Fibroblast of lung (primary cell): ENCODE data around the gene RUFY3. TPM values are rescaled to one million over a fixed set of nuclear protein-coding genes. Genes with fewer than 3 reads are reported as not detected.
A peak's percentile ranks its signal among the peaks of the same experiment; 100 is the strongest.

Experiments
- DNase-seq, 2 donors: peaks; one replicate each; pipeline versions ENCODE4 v3.0.0 to v3.0.0-alpha.2; 2010; ENCODE audit warnings: low read depth in 2 of 2
- H2AFZ ChIP-seq: 2 replicates; pipeline ENCODE4 v1.5.1; 2012; ENCODE audit warnings: low read length, control low read depth, inconsistent platforms
- H3K27ac ChIP-seq: 2 replicates; pipeline ENCODE4 v1.5.1; 2011; ENCODE audit warnings: low read length, control low read depth; ENCODE audit not compliant: insufficient read depth
- H3K27me3 ChIP-seq: 2 replicates; pipeline ENCODE4 v1.5.1; 2011; ENCODE audit warnings: mild to moderate bottlenecking, low read length; ENCODE audit not compliant: control insufficient read depth, insufficient read depth
- H3K36me3 ChIP-seq: 2 replicates; pipeline ENCODE4 v1.5.1; 2011; ENCODE audit warnings: low read length; ENCODE audit not compliant: control insufficient read depth, insufficient read depth
- H3K4me1 ChIP-seq: 2 replicates; pipeline ENCODE4 v1.5.1; 2011; ENCODE audit warnings: low read length; ENCODE audit not compliant: control insufficient read depth, insufficient read depth; ENCODE audit errors: extremely low read depth
- H3K4me2 ChIP-seq: 2 replicates; pipeline ENCODE4 v1.5.1; 2011; ENCODE audit warnings: low read length, control low read depth; ENCODE audit not compliant: insufficient read depth; ENCODE audit errors: extremely low read depth
- H3K4me3 ChIP-seq, 4 experiments: fragments of 200-600 bp in 1 of 4; sonication (generic) in 1 of 4; replicated peaks in 1 of 4; 2 replicates each; pipeline ENCODE4 v1.5.1; 2011 to 2016; ENCODE audit warnings: low read length in 4 of 4, low read depth in 3 of 4, mild to moderate bottlenecking in 3 of 4, control low read depth in 2 of 4, inconsistent platforms in 1 of 4, mixed read lengths in 1 of 4; ENCODE audit not compliant: insufficient read depth in 1 of 4; ENCODE audit errors: control extremely low read depth in 1 of 4
- H3K79me2 ChIP-seq: 2 replicates; pipeline ENCODE4 v1.5.1; 2012; ENCODE audit warnings: mild to moderate bottlenecking, low read length, inconsistent platforms; ENCODE audit not compliant: control insufficient read depth, insufficient read depth
- H3K9ac ChIP-seq: 2 replicates; pipeline ENCODE4 v1.5.1; 2011; ENCODE audit warnings: mild to moderate bottlenecking, low read length, control low read depth; ENCODE audit not compliant: insufficient read depth
- H3K9me3 ChIP-seq: 2 replicates; pipeline ENCODE4 v1.5.1; 2012; ENCODE audit warnings: low read depth, low read length; ENCODE audit not compliant: control insufficient read depth, insufficient read depth
- H4K20me1 ChIP-seq: 2 replicates; pipeline ENCODE4 v1.5.1; 2011; ENCODE audit warnings: low read length; ENCODE audit not compliant: control insufficient read depth, insufficient read depth; ENCODE audit errors: extremely low read depth
- CTCF ChIP-seq, 2 donors: IDR thresholded peaks in 1 of 2; conservative IDR thresholded peaks in 1 of 2; 1 replicate in 1 of 2; 2 replicates in 1 of 2; pipeline ENCODE4 v1.5.1; 2011 to 2012; ENCODE audit warnings: low read length in 2 of 2, control low read depth in 1 of 2, inconsistent platforms in 1 of 2, low read depth in 1 of 2, mild to moderate bottlenecking in 1 of 2
- EZH2 ChIP-seq: IDR thresholded peaks from 2 replicates; pipeline ENCODE4 v1.5.1; 2012; ENCODE audit warnings: low read length, control low read depth, mild to moderate bottlenecking; ENCODE audit errors: missing control alignments
- polyA plus RNA-seq, 2 donors: library from polyadenylated mRNA; depleted of rRNA in 1 of 2; stranded (reverse) in 1 of 2; unstranded in 1 of 2; fragments of >200 nt; gene quantifications; 2 replicates each; pipeline ENCODE4 v1.2.1, GENCODE V29; 2011 to 2012; ENCODE audit warnings: missing spikeins in 1 of 2
- total RNA-seq: library from RNA; depleted of rRNA; stranded (reverse); fragments of >200 nt; gene quantifications from 2 replicates; pipeline ENCODE4 v1.2.1, GENCODE V29; 2014

The RUFY3 gene
- total and polyA plus RNA-seq, 2 donors (not counting 1 experiment from before 2014, with no cell fraction given), result 36.3 to 97.8 TPM

- H3K27ac ChIP-seq, result no peak overlapping the region
- TF ChIP-seq EZH2 (no peak), CTCF (conservative IDR thresholded peaks at IDR 0.05 in 1 of 2, IDR thresholded peaks at IDR 0.05 in 1 of 2; ENCODE audit: low read depth in 1 of 2, low read length in 2 of 2) (no peak)
Observed at GRCh38 chr4:70849291-70849690, 127.5 kb downstream of the RUFY3 start.

GRCh38 chr4:70855464-70855863 lies 133.7 kb downstream of the RUFY3 start:
- Histone ChIP-seq H3K4me2 (no peak overlapping the region), H3K36me3 (no peaks in the 10 kb centered on the region), H4K20me1 (no peaks in the 10 kb centered on the region), H3K4me3 (no peak overlapping the region), H2AFZ (no peak overlapping the region), H3K9ac (no peak overlapping the region), H3K9me3 (no peaks in the 10 kb centered on the region), H3K27ac (no peak overlapping the region), H3K79me2 (no peaks in the 10 kb centered on the region), H3K4me1 (no peaks in the 10 kb centered on the region), H3K27me3 (no peaks in the 10 kb centered on the region)
- no peak for TF ChIP-seq CTCF (conservative IDR thresholded peaks at IDR 0.05 in 1 of 2, IDR thresholded peaks at IDR 0.05 in 1 of 2; ENCODE audit: low read depth in 1 of 2, low read length in 2 of 2)
- no peak for TF ChIP-seq EZH2
- peak in 1 of 2 donors; percentile 74 for DNase-seq

More at GRCh38 chr4:70849291-70849690, 127.5 kb downstream of the RUFY3 start:
- Histone ChIP-seq H3K4me2 (no peak overlapping the region), H3K4me1 (no peaks in the 10 kb centered on the region), H3K4me3 (no peak overlapping the region), H3K79me2 (no peaks in the 10 kb centered on the region), H3K36me3 (no peaks in the 10 kb centered on the region), H4K20me1 (no peaks in the 10 kb centered on the region), H3K27me3 (no peaks in the 10 kb centered on the region), H3K9me3 (no peaks in the 10 kb centered on the region), H3K9ac (no peak overlapping the region), H2AFZ (no peak overlapping the region)
- DNase-seq, result no peak

Other genes starting within 250 kb of the RUFY3 start
- gene MUC7, start 249.8 kb upstream of the RUFY3 start, total RNA-seq, result not detected in 2 replicates
- not detected in 2 replicates for gene MUC7, start 249.8 kb upstream of the RUFY3 start, polyA plus RNA-seq
- gene AMTN, start 203.4 kb upstream of the RUFY3 start, total RNA-seq, result not detected in 2 replicates
- not detected in 2 replicates for gene AMTN, start 203.4 kb upstream of the RUFY3 start, polyA plus RNA-seq
- gene AMBN, start 129.7 kb upstream of the RUFY3 start, total RNA-seq, result not detected in 2 replicates
- not detected in 2 replicates for gene AMBN, start 129.7 kb upstream of the RUFY3 start, polyA plus RNA-seq
- under 0.01 and 0.50 TPM in 2 replicates for gene ENAM, start 93.2 kb upstream of the RUFY3 start, total RNA-seq
- gene ENAM, start 93.2 kb upstream of the RUFY3 start, polyA plus RNA-seq, result 0.33 and 0.58 TPM in 2 replicates
- 14.1 and 28.7 TPM in 2 replicates for gene JCHAIN, start 55.5 kb upstream of the RUFY3 start, total RNA-seq
- 9.3 and 11.3 TPM in 2 replicates for gene JCHAIN, start 55.5 kb upstream of the RUFY3 start, polyA plus RNA-seq
- 17.8 and 19.3 TPM in 2 replicates for gene UTP3, start 33.4 kb upstream of the RUFY3 start, total RNA-seq
- gene UTP3, start 33.4 kb upstream of the RUFY3 start, polyA plus RNA-seq, result 20.4 and 26.9 TPM in 2 replicates
- 62.4 and 73.3 TPM in 2 replicates for gene GRSF1, start 117.9 kb downstream of the RUFY3 start, total RNA-seq
- 96.5 and 101 TPM in 2 replicates for gene GRSF1, start 117.9 kb downstream of the RUFY3 start, polyA plus RNA-seq
- gene MOB1B, start 180.4 kb downstream of the RUFY3 start, total RNA-seq, result 11.3 and 17.5 TPM in 2 replicates
- 14.9 and 20.7 TPM in 2 replicates for gene MOB1B, start 180.4 kb downstream of the RUFY3 start, polyA plus RNA-seq